Measurements from ENCODE around the gene ERC2. TPM values are rescaled to one million over a fixed set of nuclear protein-coding genes. Genes with fewer than 3 reads are reported as not detected.

ERC2 gene
- total RNA-seq, 3 donors from 2014 or later (not counting 1 experiment from before 2014, with no cell fraction given) = not detected

DNA sequence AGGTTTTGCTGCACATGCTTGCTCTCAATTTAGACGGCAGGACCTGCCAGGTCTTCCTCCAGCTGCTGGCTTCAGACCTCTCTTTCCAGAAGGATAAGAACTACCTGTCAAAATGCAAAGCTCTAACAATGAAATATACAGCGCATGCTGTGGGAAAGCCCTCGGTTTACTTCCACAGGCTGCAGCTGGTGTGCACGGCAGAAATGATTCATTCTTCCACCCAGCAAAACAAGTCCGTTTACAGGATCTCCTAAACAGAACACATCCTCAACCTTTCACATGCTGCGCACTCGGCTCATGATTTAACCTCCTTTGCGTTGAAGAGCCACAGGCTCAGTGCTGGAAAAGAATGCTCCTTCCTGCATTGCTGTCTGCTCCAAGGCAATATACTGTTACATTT lies 888.8 kb downstream of the ERC2 start:
- intact Hi-C loops (cut with micrococcal nuclease) = no loop called here
- no peak overlapping the region for H3K27ac ChIP-seq (ENCODE audit: low read length)
- DNase-seq = no peak
- no peak for ATAC-seq
- whole genome bisulfite sequencing (ENCODE audit: insufficient coverage) = 65% methylated on average over 8 of the region's 8 CpGs
- no peaks in the 10 kb centered on the region for H3K9me3 ChIP-seq (ENCODE audit: control insufficient read depth, insufficient read depth, low read length)
- Mint-ChIP-seq H3K36me3 (no peaks in the 10 kb centered on the region), H3K27ac (no peak overlapping the region), H3K27me3 (ENCODE audit: low read depth in 2 of 2) (no peaks in the 10 kb centered on the region), H3K4me3 (no peak overlapping the region), H3K9me3 (no peaks in the 10 kb centered on the region), H3K4me1 (no peaks in the 10 kb centered on the region)
- TF ChIP-seq, protein P1, sequence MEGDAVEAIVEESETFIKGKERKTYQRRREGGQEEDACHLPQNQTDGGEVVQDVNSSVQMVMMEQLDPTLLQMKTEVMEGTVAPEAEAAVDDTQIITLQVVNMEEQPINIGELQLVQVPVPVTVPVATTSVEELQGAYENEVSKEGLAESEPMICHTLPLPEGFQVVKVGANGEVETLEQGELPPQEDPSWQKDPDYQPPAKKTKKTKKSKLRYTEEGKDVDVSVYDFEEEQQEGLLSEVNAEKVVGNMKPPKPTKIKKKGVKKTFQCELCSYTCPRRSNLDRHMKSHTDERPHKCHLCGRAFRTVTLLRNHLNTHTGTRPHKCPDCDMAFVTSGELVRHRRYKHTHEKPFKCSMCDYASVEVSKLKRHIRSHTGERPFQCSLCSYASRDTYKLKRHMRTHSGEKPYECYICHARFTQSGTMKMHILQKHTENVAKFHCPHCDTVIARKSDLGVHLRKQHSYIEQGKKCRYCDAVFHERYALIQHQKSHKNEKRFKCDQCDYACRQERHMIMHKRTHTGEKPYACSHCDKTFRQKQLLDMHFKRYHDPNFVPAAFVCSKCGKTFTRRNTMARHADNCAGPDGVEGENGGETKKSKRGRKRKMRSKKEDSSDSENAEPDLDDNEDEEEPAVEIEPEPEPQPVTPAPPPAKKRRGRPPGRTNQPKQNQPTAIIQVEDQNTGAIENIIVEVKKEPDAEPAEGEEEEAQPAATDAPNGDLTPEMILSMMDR (IDR thresholded peaks at IDR 0.05) = no peak
- no peaks in the 10 kb centered on the region for H3K36me3 ChIP-seq (ENCODE audit: control insufficient read depth, insufficient read depth, low read length)
- no peaks in the 10 kb centered on the region for H3K4me1 ChIP-seq (ENCODE audit: control insufficient read depth, insufficient read depth, low read length)
- H3K4me3 ChIP-seq (ENCODE audit: low read length) = no peak overlapping the region
- H3K27me3 ChIP-seq (ENCODE audit: control insufficient read depth, insufficient read depth, low read length) = no peaks in the 10 kb centered on the region

DNA sequence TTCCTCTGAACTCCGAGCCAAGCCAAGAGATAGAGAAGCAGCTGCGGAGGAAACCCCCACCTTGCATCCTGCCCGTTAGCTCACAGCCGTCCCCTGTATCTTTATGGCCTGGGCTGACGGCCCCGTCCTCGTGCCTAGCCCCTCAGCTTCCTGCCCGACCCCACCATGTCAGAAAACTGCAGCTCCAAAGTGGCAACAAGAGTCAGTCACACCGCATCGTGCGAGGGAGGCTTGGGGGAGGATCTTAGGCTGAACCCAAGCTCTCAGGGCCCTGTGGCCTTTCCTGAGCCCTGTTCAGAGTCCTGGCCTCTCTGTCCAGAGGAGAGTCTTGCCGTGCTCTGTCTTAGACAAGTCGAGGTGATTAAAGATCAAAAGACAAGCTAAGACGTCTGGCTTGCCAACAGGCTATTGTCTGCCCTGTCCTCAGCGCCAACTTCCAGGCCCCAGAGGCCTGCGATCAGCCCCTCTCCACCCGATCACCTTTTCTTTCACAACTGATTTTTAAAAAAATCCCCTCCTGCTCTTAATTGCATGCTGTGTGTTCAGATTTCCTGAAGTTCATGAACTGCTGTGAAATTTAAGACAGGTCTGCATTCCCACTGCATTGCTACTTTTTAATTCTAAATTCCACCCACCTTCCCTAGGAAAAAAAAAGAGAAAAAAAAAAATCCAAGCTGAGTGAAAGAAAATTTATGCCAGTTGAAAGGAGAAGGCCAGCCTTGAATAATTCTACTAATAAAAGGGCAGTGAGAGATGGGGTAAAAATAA lies 891.5 kb downstream of the ERC2 start:
- DNase-seq = no peak
- Histone ChIP-seq H3K27ac (ENCODE audit: low read length) (no peak overlapping the region), H3K4me3 (ENCODE audit: low read length) (no peak overlapping the region), H3K4me1 (ENCODE audit: control insufficient read depth, insufficient read depth, low read length) (no peaks in the 10 kb centered on the region), H3K36me3 (ENCODE audit: control insufficient read depth, insufficient read depth, low read length) (no peaks in the 10 kb centered on the region), H3K9me3 (ENCODE audit: control insufficient read depth, insufficient read depth, low read length) (no peaks in the 10 kb centered on the region), H3K27me3 (ENCODE audit: control insufficient read depth, insufficient read depth, low read length) (no peaks in the 10 kb centered on the region)
- Mint-ChIP-seq H3K27ac (no peak overlapping the region), H3K27me3 (ENCODE audit: low read depth in 2 of 2) (no peaks in the 10 kb centered on the region), H3K36me3 (no peaks in the 10 kb centered on the region), H3K4me3 (no peak overlapping the region), H3K9me3 (no peaks in the 10 kb centered on the region), H3K4me1 (no peaks in the 10 kb centered on the region)
- ATAC-seq = no peak
- intact Hi-C loops (cut with micrococcal nuclease) = no loop called here
- TF ChIP-seq, protein P1 (IDR thresholded peaks at IDR 0.05) = no peak
- WGBS (ENCODE audit: insufficient coverage) = 86% methylated on average over 17 of the region's 17 CpGs

- H3K36me3 Mint-ChIP-seq = no peaks in the 10 kb centered on the region
- no peaks in the 10 kb centered on the region for H3K36me3 ChIP-seq (ENCODE audit: control insufficient read depth, insufficient read depth, low read length)
- H3K27ac Mint-ChIP-seq = no peak overlapping the region
- 83% methylated on average over 3 of the region's 3 CpGs for WGBS (ENCODE audit: insufficient coverage)
- no peaks in the 10 kb centered on the region for H3K27me3 ChIP-seq (ENCODE audit: control insufficient read depth, insufficient read depth, low read length)
- no peaks in the 10 kb centered on the region for H3K4me1 Mint-ChIP-seq
- DNase-seq (no peak), ATAC-seq (no peak)
- no peaks in the 10 kb centered on the region for H3K27me3 Mint-ChIP-seq (ENCODE audit: low read depth in 2 of 2)
- H3K4me3 Mint-ChIP-seq = no peak overlapping the region
- no peaks in the 10 kb centered on the region for H3K9me3 Mint-ChIP-seq
- H3K4me1 ChIP-seq (ENCODE audit: control insufficient read depth, insufficient read depth, low read length) = no peaks in the 10 kb centered on the region
- intact Hi-C loops (cut with micrococcal nuclease) = no loop called here
- TF ChIP-seq, protein P1 (IDR thresholded peaks at IDR 0.05) = no peak
- H3K27ac ChIP-seq (ENCODE audit: low read length) = no peak overlapping the region
- H3K4me3 ChIP-seq (ENCODE audit: low read length) = no peak overlapping the region
- H3K9me3 ChIP-seq (ENCODE audit: control insufficient read depth, insufficient read depth, low read length) = no peaks in the 10 kb centered on the region
These were observed 893.6 kb downstream of the ERC2 start for GRCh38 chr3:55574671-55575070.

DNA sequence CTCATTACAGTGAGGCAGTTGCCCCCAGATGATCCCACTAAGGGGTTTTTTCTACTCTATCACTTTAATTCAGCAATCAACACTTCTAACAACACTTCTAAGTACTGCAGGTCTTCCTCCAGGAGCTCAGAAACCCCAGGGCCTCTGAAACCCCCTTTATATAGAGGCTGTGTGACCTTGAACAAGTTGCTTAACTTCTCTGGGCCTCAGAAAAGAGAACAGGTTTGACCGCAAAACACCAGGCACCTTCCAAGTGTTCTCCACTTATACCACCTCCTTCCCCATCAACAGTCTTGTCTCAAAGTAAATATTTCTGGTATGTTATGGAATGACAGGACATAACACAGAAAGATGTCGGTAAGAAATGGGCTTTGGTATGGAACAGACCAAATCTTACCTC lies 895.5 kb downstream of the ERC2 start:
- no peak overlapping the region for H3K27ac ChIP-seq (ENCODE audit: low read length)
- no peaks in the 10 kb centered on the region for H3K27me3 ChIP-seq (ENCODE audit: control insufficient read depth, insufficient read depth, low read length)
- Mint-ChIP-seq H3K9me3 (no peaks in the 10 kb centered on the region), H3K27ac (no peak overlapping the region), H3K4me3 (no peak overlapping the region), H3K27me3 (ENCODE audit: low read depth in 2 of 2) (no peaks in the 10 kb centered on the region), H3K36me3 (no peaks in the 10 kb centered on the region), H3K4me1 (no peaks in the 10 kb centered on the region)
- DNase-seq = no peak
- no peaks in the 10 kb centered on the region for H3K36me3 ChIP-seq (ENCODE audit: control insufficient read depth, insufficient read depth, low read length)
- intact Hi-C loops (cut with micrococcal nuclease) = no loop called here
- no peaks in the 10 kb centered on the region for H3K9me3 ChIP-seq (ENCODE audit: control insufficient read depth, insufficient read depth, low read length)
- TF ChIP-seq, protein P1 (IDR thresholded peaks at IDR 0.05) = no peak
- no peak for ATAC-seq
- no CpG with 5 or more reads among the region's 2 CpGs for WGBS (ENCODE audit: insufficient coverage)
- H3K4me3 ChIP-seq (ENCODE audit: low read length) = no peak overlapping the region
- no peaks in the 10 kb centered on the region for H3K4me1 ChIP-seq (ENCODE audit: control insufficient read depth, insufficient read depth, low read length)

Data from natural killer cell (primary cell).